Hepatocyte (in vitro differentiated cells): ENCODE results near the gene BSDC1. TPM values are rescaled to one million over a fixed set of nuclear protein-coding genes. Genes with fewer than 3 reads are reported as not detected.

Source experiments
- DNase-seq: peaks from one replicate; pipeline ENCODE4 v3.0.0-alpha.2; 2016; ENCODE audit warnings: low spot score
- H2AFZ ChIP-seq: fragments of 200-600 bp; sonication (generic); 2 replicates; pipeline ENCODE4 v1.6.0; 2016; ENCODE audit warnings: antibody characterized with exemption, mild to moderate bottlenecking
- H3K27ac ChIP-seq: fragments of 200-600 bp; sonication (generic); 2 replicates; pipeline ENCODE4 v1.5.1; 2016; ENCODE audit warnings: mild to moderate bottlenecking
- H3K27me3 ChIP-seq: fragments of 200-600 bp; sonication (generic); 2 replicates; pipeline ENCODE4 v1.6.1; 2016
- H3K36me3 ChIP-seq: fragments of 200-600 bp; sonication (generic); replicated peaks from 2 replicates; pipeline ENCODE4 v1.5.1; 2016; ENCODE audit warnings: low read depth; ENCODE audit not compliant: insufficient read depth
- H3K4me1 ChIP-seq: fragments of 200-600 bp; sonication (generic); 2 replicates; pipeline ENCODE4 v1.5.1; 2016; ENCODE audit warnings: mild to moderate bottlenecking, moderate library complexity; ENCODE audit not compliant: insufficient read depth
- H3K4me2 ChIP-seq: fragments of 200-600 bp; sonication (generic); 2 replicates; pipeline ENCODE4 v1.6.0; 2016
- H3K4me3 ChIP-seq: fragments of 200-600 bp; sonication (generic); 2 replicates; pipeline ENCODE4 v1.5.1; 2016; ENCODE audit warnings: mild to moderate bottlenecking
- H3K79me2 ChIP-seq: fragments of 200-600 bp; sonication (generic); 2 replicates; pipeline ENCODE4 v1.6.0; 2017; ENCODE audit warnings: mild to moderate bottlenecking
- H3K9me2 ChIP-seq: fragments of 200-600 bp; sonication (generic); replicated peaks from 2 replicates; pipeline ENCODE4 v1.6.0; 2017; ENCODE audit warnings: mild to moderate bottlenecking; ENCODE audit not compliant: insufficient read depth
- H3K9me3 ChIP-seq: fragments of 200-600 bp; sonication (generic); 2 replicates; pipeline ENCODE4 v1.5.1; 2016; ENCODE audit warnings: low read depth, mild to moderate bottlenecking
- H4K20me1 ChIP-seq: fragments of 200-600 bp; sonication (generic); 2 replicates; pipeline ENCODE4 v1.6.0; 2016; ENCODE audit warnings: mild to moderate bottlenecking; ENCODE audit not compliant: insufficient read depth, poor library complexity, severe bottlenecking
- EZH2 ChIP-seq: fragments of 200-600 bp; sonication (generic); IDR thresholded peaks from 2 replicates; pipeline ENCODE4 v1.6.1; 2016; ENCODE audit warnings: antibody characterized with exemption, mild to moderate bottlenecking, borderline replicate concordance
- EZH2phosphoT487 ChIP-seq: fragments of 200-600 bp; sonication (generic); IDR thresholded peaks from one replicate; pipeline ENCODE4 v1.6.1; 2018; ENCODE audit warnings: antibody characterized with exemption, mild to moderate bottlenecking, low read depth, moderate library complexity; ENCODE audit not compliant: unreplicated experiment, severe bottlenecking
- WGBS: methylation state at CpG from one replicate; pipeline ENCODE4 v1.1.6; 2016; ENCODE audit warnings: low lambda C conversion rate; ENCODE audit errors: missing lambda C conversion rate; 5-methylcytosine and 5-hydroxymethylcytosine counted together
- polyA plus RNA-seq: library from polyadenylated mRNA; unstranded; fragments of >200 nt; fragmentation: Nextera tagmentation; extraction: Ambion mirVana; gene quantifications from 2 replicates; pipeline ENCODE4 v1.2.1, GENCODE V29; 2016
- total RNA-seq: library from RNA; depleted of rRNA; stranded (reverse); fragments of >200 nt; gene quantifications from 2 replicates; pipeline ENCODE4 v1.2.3, GENCODE V29; 2014
- TF ChIP-seq, protein P1 (sequence below): fragments of 200-600 bp; sonication (generic); IDR thresholded peaks from 2 replicates; pipeline ENCODE4 v1.5.1; 2016; ENCODE audit warnings: antibody characterized with exemption, mild to moderate bottlenecking; ENCODE audit not compliant: poor library complexity

BSDC1 gene
- total and polyA plus RNA-seq, 2 experiments from 2014 or later = 56.2 to 80.5 TPM

DNA sequence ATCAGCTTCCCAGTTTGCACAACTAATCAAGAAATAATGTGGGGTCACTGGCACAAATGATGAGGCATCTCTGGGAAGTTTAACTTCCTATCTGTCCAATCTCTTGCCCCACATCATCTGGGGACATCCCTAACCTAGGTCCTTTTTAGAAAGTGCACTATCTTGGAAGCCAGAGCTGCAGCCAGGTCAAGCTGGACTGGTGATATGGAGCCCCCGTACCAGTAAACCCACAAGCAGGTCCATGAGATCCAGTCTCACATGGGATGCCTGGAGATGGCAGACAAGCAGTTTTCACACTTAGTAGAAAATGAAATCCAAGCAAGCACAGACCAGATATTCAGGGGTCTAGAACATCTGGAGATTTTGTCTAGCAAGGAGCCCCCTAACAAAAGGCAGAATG is 27.5 kb upstream of the BSDC1 start:
- H3K79me2 ChIP-seq = no peaks in the 10 kb centered on the region
- no peak for TF ChIP-seq EZH2phosphoT487
- TF ChIP-seq, protein P1, sequence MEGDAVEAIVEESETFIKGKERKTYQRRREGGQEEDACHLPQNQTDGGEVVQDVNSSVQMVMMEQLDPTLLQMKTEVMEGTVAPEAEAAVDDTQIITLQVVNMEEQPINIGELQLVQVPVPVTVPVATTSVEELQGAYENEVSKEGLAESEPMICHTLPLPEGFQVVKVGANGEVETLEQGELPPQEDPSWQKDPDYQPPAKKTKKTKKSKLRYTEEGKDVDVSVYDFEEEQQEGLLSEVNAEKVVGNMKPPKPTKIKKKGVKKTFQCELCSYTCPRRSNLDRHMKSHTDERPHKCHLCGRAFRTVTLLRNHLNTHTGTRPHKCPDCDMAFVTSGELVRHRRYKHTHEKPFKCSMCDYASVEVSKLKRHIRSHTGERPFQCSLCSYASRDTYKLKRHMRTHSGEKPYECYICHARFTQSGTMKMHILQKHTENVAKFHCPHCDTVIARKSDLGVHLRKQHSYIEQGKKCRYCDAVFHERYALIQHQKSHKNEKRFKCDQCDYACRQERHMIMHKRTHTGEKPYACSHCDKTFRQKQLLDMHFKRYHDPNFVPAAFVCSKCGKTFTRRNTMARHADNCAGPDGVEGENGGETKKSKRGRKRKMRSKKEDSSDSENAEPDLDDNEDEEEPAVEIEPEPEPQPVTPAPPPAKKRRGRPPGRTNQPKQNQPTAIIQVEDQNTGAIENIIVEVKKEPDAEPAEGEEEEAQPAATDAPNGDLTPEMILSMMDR = no peak
- TF ChIP-seq EZH2 = no peak
- H3K27ac ChIP-seq = no peak overlapping the region
- no peaks in the 10 kb centered on the region for H3K27me3 ChIP-seq
- no peaks in the 10 kb centered on the region for H3K9me3 ChIP-seq
- H3K4me1 ChIP-seq = no peaks in the 10 kb centered on the region
- no peak overlapping the region for H2AFZ ChIP-seq
- no peaks in the 10 kb centered on the region for H3K36me3 ChIP-seq
- H3K4me3 ChIP-seq = no peak overlapping the region
- H3K4me2 ChIP-seq = no peak overlapping the region
- H3K9me2 ChIP-seq = no peaks in the 10 kb centered on the region
- 81% methylated on average over 1 of the region's 1 CpG for WGBS
- DNase-seq = no peak
- H4K20me1 ChIP-seq = no peaks in the 10 kb centered on the region

DNA sequence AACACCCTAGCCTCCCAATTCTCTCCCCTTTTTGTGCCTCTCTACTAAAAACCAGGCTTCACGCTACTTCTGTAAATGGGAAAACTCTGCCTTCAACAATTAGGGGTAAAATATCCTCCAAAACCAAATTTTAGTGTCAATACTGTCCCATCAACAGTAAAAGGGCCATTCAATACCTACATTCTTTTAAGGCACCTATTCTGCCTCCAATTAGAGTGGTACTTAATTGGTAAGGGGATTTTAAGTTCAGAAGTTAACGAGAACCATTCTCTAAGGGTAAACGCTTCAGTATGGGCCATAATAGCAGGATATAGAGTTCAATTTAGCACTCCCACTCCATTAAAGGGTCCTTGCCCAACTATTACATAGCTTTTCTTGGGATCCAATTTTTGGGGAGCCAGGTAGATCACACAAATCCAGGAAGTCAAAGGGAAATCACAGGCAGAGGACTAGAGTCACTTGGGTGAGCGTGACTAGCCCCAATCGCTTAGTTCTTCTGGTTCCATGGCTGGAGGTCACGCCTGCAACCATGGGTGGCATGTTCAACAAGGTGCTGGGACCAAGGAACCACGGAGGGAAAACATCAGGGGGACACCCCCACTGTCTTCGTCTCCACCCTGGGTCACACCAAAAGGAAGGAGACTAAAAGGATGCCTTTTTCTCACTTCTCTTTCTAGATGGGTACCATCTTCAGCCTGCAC is 20.1 kb upstream of the BSDC1 start:
- Histone ChIP-seq H4K20me1 (no peaks in the 10 kb centered on the region), H3K79me2 (no peaks in the 10 kb centered on the region), H3K4me1 (no peaks in the 10 kb centered on the region), H3K4me2 (no peak overlapping the region), H3K9me2 (no peaks in the 10 kb centered on the region), H3K9me3 (no peaks in the 10 kb centered on the region), H2AFZ (no peak overlapping the region), H3K4me3 (no peak overlapping the region), H3K27ac (no peak overlapping the region), H3K27me3 (no peaks in the 10 kb centered on the region), H3K36me3 (no peaks in the 10 kb centered on the region)
- DNase-seq = no peak
- 94% methylated on average over 8 of the region's 8 CpGs for WGBS
- no peak for TF ChIP-seq EZH2phosphoT487
- TF ChIP-seq EZH2 = no peak
- TF ChIP-seq, protein P1 = no peak

DNA sequence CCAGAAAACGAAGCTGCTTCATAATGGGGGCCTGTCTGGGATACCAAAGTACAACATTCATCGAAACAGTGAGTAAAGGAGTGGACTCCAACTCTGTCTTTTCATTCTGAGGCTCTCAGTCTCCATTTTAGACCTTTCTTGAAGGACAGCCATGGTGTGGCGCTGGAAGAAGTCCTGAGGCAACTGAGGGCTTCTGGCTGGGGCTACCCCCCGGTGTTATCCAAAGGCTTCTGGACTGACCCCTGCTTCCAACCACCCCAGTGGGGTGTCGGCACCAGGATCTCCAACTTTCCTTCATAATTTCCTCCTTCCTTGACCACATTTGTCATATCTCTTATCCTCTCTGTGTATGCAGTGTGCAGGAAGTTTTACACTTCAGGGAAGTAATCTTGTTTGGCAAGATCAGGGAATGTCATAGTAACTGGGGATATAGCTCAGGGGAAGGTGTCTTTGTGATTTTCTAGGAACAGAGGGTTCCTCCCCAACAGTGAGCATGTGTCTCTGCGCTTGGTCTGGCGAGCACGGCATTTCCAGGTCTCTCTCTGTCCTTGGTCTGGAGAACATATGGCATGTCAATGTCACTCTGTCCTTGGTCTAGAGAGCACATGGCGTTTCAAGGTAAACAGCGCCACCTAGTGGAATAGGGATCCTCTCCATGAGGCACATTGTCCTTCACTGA is 19.4 kb upstream of the BSDC1 start:
- Histone ChIP-seq H3K9me3 (no peaks in the 10 kb centered on the region), H3K27me3 (no peaks in the 10 kb centered on the region), H4K20me1 (no peaks in the 10 kb centered on the region), H3K36me3 (no peaks in the 10 kb centered on the region), H3K4me3 (no peak overlapping the region), H3K9me2 (no peaks in the 10 kb centered on the region), H2AFZ (no peak overlapping the region), H3K4me2 (no peak overlapping the region), H3K4me1 (no peaks in the 10 kb centered on the region), H3K79me2 (no peaks in the 10 kb centered on the region), H3K27ac (no peak overlapping the region)
- DNase-seq = peak; percentile 67
- WGBS = 83% methylated on average over 10 of the region's 10 CpGs
- TF ChIP-seq, protein P1 = peak; percentile 47
- no peak for TF ChIP-seq EZH2
